WI38 (cell line): ENCODE results near the gene KRTDAP.

ENCODE experiments used
- H3K4me3 ChIP-seq: 2 replicates; pipeline ENCODE4 v1.5.1; 2011; ENCODE audit warnings: low read depth, mild to moderate bottlenecking, control low read depth, low read length
- TF ChIP-seq, protein P1 (sequence below): IDR thresholded peaks from 2 replicates; pipeline ENCODE4 v1.5.1; 2012; ENCODE audit warnings: low read depth, mild to moderate bottlenecking, control low read depth, low read length

The KRTDAP gene

GRCh38 chr19:35447606-35448469 lies 42.4 kb downstream of the KRTDAP start, which contains the start of gene FFAR2:
FFAR2 (plus strand) TSS chr19:35448257; CDS start chr19:35449715, 1,458 bp downstream.
- no peak within 1 kb of the TSS for H3K4me3 ChIP-seq
- TF ChIP-seq, protein P1, sequence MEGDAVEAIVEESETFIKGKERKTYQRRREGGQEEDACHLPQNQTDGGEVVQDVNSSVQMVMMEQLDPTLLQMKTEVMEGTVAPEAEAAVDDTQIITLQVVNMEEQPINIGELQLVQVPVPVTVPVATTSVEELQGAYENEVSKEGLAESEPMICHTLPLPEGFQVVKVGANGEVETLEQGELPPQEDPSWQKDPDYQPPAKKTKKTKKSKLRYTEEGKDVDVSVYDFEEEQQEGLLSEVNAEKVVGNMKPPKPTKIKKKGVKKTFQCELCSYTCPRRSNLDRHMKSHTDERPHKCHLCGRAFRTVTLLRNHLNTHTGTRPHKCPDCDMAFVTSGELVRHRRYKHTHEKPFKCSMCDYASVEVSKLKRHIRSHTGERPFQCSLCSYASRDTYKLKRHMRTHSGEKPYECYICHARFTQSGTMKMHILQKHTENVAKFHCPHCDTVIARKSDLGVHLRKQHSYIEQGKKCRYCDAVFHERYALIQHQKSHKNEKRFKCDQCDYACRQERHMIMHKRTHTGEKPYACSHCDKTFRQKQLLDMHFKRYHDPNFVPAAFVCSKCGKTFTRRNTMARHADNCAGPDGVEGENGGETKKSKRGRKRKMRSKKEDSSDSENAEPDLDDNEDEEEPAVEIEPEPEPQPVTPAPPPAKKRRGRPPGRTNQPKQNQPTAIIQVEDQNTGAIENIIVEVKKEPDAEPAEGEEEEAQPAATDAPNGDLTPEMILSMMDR, result no peak

- no peak overlapping the region for H3K4me3 ChIP-seq
- TF ChIP-seq, protein P1, result no peak
These were observed 44.3 kb downstream of the KRTDAP start for GRCh38 chr19:35445826-35446593.

- TF ChIP-seq, protein P1, result no peak
These were observed 45.5 kb downstream of the KRTDAP start for GRCh38 chr19:35444735-35445134.

DNA sequence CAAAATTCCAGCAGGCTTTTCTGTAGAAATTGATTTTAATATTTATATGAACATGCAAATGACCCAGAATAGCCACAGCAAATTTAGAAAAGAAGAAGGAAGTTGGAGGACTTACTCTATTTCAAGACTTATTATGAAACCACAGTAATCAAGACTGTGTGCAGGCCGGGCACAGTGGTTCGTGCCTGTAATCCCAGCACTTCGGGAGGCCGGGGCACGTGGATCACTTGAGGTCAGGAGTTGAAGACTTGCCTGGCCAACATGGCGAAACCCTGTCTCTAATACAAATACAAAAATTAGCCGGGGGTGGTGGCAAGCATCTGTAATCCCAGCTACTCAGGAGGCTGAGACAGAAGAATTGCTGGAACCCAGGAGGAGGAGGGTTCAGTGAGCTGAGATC lies 48.2 kb downstream of the KRTDAP start:
- no peak overlapping the region for H3K4me3 ChIP-seq
- TF ChIP-seq, protein P1, result no peak

More at GRCh38 chr19:35444735-35445134, 45.5 kb downstream of the KRTDAP start:
- H3K4me3 ChIP-seq, result no peak overlapping the region

- TF ChIP-seq, protein P1, result no peak
- H3K4me3 ChIP-seq, result no peak overlapping the region
These were observed 50.3 kb downstream of the KRTDAP start for GRCh38 chr19:35439921-35440320.

GRCh38 chr19:35438527-35438926 lies 51.7 kb downstream of the KRTDAP start:
- TF ChIP-seq, protein P1, result no peak
- no peak overlapping the region for H3K4me3 ChIP-seq

DNA sequence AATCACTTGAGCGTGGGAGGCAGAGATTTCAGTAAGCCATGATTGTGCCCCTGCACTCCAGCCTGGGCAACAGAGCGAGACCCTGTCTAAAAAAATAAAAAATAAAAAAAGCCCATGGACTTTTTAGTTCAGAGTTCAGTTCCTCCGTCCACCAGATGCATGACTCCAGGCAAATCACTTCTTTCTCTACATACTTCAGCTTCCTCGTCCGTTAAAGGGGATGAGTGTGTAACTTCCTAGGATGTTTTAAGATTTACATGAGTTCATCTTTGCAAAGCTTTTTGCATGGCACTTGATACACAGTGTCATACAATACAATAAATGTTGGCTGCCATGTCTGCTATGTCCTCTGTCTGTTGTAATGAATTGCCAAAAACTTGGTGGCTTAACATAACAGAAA lies 52.2 kb downstream of the KRTDAP start:
- TF ChIP-seq, protein P1, result no peak
- no peak overlapping the region for H3K4me3 ChIP-seq
